ENCODE data around the gene FOXK1.
"Not testable (repeated sequence)": the region's sequence is repeated elsewhere in the genome, so short reads cannot be mapped to it uniquely, and the experiment has no call there.

FOXK1 gene

GRCh38 chr7:4665661-4666060 lies 16.4 kb upstream of the FOXK1 start:
- peak; percentile 54 for DNase-seq (ENCODE audit: insufficient read length, low spot score)
- FAIRE-seq: no peak

GRCh38 chr7:4667776-4668509 lies 14.2 kb upstream of the FOXK1 start:
- FAIRE-seq: no peak
- DNase-seq (ENCODE audit: insufficient read length, low spot score): no peak

GRCh38 chr7:4668510-4668847 lies 13.6 kb upstream of the FOXK1 start:
- no peak for FAIRE-seq
- DNase-seq (ENCODE audit: insufficient read length, low spot score): no peak

DNA sequence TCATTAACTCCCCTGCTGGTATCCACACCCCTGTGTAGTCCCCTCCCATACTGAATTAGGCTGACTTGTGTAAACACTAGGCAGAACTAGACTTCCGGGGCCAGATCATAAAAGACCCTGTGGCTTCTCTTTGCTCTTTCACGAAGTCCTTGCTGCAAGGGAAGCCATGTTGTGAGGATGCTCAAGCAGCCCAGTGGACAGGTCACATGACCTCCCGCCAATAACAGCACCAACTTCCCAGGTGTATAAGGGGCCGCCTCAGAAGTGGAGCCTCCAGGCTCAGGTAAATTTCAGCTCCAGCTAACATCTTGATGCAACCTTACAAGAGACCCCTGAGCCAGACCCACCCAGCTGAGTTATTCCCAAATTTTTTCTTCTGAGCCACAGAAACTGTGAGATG lies 11.3 kb upstream of the FOXK1 start:
- no peak for DNase-seq (ENCODE audit: insufficient read length, low spot score)
- FAIRE-seq: no peak

- FAIRE-seq: no peak
- no peak for DNase-seq (ENCODE audit: insufficient read length, low spot score)
Measured at GRCh38 chr7:4675771-4676367, 6.2 kb upstream of the FOXK1 start.

DNA sequence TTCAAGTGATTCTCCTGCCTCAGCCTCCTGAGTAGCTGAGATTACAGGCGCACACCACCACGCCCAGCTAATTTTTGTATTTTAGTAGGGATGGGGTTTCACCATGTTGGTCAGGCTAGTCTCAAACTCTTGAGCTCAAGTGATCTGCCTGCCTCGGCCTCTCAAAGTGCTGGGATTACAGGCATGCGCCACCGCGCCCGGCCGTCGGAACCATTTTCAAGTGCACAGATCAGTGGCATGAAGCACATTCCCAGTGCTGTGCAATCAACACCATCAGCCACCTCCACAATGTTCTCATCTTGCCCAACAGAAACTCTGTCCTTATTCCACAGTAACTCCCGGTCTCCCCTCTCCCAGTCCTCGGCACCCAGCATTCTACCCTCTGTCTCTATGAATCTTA lies 4.6 kb upstream of the FOXK1 start:
- FAIRE-seq: not testable (repeated sequence)

GRCh38 chr7:4681218-4681851 lies 760 bp upstream of the FOXK1 start:
- no peak for DNase-seq (ENCODE audit: insufficient read length, low spot score)
- FAIRE-seq: no peak

More for the DNA sequence above, 4.6 kb upstream of the FOXK1 start:
- DNase-seq (ENCODE audit: insufficient read length, low spot score): not testable (repeated sequence)

- DNase-seq (ENCODE audit: insufficient read length, low spot score) (no peak), FAIRE-seq (peak; percentile 52)
Measured at GRCh38 chr7:4682621-4683042, 537 bp downstream of the FOXK1 start.

DNA sequence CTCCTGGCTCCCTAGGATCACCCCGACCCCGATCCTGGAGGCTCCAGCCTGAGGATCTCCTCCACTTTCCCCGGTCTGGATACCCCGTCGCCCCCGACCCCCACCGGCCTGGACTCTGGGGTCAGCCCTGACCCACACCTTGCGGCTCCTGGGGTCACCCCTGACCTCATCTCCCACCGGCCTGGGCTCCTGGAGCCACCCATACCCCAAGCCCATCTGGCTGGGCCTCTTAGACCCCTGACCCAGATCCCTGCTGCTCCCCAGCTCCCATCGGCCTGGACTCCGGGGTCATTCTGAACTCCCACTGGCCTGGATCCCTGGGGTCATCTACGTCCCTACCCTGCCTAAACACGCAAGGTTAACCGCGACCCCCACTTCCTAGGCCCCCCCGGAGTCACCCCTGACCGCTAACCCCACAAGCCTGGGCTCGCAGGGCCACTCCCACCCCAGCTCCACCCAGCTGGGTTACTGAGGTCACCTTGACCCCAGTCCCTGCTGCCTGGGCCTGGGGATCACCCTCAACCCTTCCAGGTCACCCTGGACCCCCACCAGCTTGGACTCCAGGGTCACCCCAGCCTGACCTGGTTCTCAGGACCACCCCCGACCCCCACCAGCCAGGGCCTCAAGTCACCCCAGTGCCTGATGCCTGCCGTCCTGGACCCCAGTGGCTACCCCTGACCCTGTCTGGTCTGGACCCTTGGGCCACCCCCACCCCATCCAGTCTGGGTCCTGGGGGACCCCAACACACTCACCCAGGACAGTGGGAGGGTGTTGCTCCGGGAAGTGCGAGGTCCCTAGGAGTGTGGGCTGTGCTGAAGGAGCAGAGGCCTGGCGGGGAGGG lies 1.2 kb downstream of the FOXK1 start:
- no peak for FAIRE-seq

DNA sequence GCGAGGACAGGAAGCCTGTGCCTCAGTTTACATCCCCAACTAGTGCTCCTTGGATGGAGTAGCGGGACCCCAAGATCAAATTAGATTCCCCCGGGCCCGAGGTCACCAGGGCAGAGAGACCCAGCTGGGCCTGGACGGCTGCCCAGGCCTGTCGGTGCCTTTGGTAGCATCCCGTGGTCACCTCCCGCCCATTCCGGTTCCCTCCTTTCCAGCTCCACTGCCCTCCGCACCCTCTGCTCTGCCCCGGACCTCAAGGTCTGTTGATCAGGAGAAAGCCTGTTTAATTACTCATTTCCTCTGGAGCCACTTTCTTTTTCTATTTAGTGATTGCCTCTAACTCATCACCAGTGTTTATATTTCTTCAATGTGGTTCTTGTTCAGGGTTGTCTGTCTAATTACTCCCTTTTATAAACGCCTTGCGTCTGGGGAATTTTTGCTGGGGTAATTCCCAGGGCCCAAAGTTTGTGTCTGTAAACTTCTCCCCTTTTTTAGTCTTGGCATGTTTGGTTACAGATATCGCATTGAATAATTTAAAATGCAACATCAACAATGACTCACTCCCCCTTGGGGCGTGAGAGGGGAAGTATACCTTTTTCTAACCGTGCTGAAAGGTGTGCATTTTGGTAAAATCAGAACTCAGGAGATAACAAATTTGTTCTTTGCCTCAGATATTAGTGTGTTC lies 1.9 kb downstream of the FOXK1 start:
- FAIRE-seq (no peak), DNase-seq (ENCODE audit: insufficient read length, low spot score) (peak; percentile 51)

More for the DNA sequence above, 1.2 kb downstream of the FOXK1 start:
- DNase-seq (ENCODE audit: insufficient read length, low spot score): no peak

GRCh38 chr7:4684846-4685245 lies 2.8 kb downstream of the FOXK1 start:
- no peak for DNase-seq (ENCODE audit: insufficient read length, low spot score)
- no peak for FAIRE-seq

- not testable (repeated sequence) for FAIRE-seq; DNase-seq (ENCODE audit: insufficient read length, low spot score)
Measured at GRCh38 chr7:4685676-4686075, 3.6 kb downstream of the FOXK1 start.

GRCh38 chr7:4687956-4688355 lies 5.9 kb downstream of the FOXK1 start:
- DNase-seq (ENCODE audit: insufficient read length, low spot score) (no peak), FAIRE-seq (no peak)

GRCh38 chr7:4689151-4689550 lies 7.1 kb downstream of the FOXK1 start:
- FAIRE-seq: no peak
- DNase-seq (ENCODE audit: insufficient read length, low spot score): no peak

GRCh38 chr7:4689668-4690067 lies 7.6 kb downstream of the FOXK1 start:
- FAIRE-seq: no peak
- DNase-seq (ENCODE audit: insufficient read length, low spot score): no peak

- FAIRE-seq (no peak), DNase-seq (ENCODE audit: insufficient read length, low spot score) (no peak)
Measured at GRCh38 chr7:4690953-4691856, 9.1 kb downstream of the FOXK1 start.

GRCh38 chr7:4692055-4692454 lies 10.0 kb downstream of the FOXK1 start:
- no peak for FAIRE-seq
- DNase-seq (ENCODE audit: insufficient read length, low spot score): no peak

DNA sequence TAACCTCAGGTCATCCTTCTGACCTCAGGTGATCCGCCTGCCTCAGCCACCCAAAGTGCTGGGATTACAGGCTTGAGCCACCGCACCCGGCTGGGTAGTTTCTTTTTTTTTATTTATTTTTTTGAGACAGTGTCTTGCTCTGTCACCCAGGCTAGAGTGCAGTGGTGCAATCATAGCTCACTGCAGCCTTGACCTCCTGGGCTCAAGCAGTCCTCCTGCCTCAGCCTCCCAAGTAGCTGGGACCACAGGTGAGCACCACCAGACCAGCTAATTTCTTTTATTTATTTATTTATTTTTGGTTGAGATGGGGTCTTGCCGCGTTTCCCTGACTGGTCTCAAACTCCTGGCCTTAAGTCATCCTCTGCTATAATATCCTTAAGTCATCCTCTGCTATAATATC lies 10.5 kb downstream of the FOXK1 start:
- not testable (repeated sequence) for FAIRE-seq

DNA sequence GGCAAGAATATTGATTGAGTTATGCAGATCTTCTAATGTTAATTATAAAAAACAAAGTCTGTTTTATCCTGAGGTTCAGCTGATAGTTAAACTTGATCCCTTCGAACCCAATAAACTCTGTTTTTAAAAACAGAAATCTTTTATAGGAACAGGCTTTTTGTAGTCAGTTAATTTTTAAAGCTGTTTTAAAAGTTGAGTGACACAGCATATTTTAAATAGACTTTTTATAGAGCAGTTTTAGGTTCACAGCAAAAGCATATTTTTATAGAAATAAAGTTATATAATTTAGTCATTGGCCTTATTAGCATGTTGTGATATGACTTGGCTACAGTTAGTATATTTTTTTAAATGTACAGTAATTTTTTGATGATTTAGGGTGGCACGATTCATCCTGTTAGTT lies 11.1 kb downstream of the FOXK1 start:
- DNase-seq (ENCODE audit: insufficient read length, low spot score) (no peak), FAIRE-seq (no peak)

More for the DNA sequence above, 10.5 kb downstream of the FOXK1 start:
- not testable (repeated sequence) for DNase-seq (ENCODE audit: insufficient read length, low spot score)
